Tibial nerve (tissue), 4 donors: ENCODE data around the gene PEAK3. TPM values are rescaled to one million over a fixed set of nuclear protein-coding genes. Genes with fewer than 3 reads are reported as not detected.

ENCODE experiments used
- DNase-seq, 2 donors: peaks; one replicate each; pipeline ENCODE4 v3.0.0-alpha.2; 2019; ENCODE audit warnings: low spot score in 2 of 2
- H3K27ac ChIP-seq, 4 donors: fragments of 200-600 bp; sonication (generic) in 3 of 4; one replicate each; pipeline ENCODE4 v1.5.1; 2017 to 2019; ENCODE audit warnings: mild to moderate bottlenecking in 1 of 4
- H3K27me3 ChIP-seq, 2 donors: fragments of 200-600 bp; sonication (generic) in 1 of 2; one replicate each; pipeline versions ENCODE4 v1.5.1 to v1.6.0; 2017 to 2019
- H3K36me3 ChIP-seq, 3 donors: fragments of 200-600 bp; sonication (generic); one replicate each; pipeline ENCODE4 v1.5.1; 2018 to 2019
- H3K4me1 ChIP-seq, 4 donors: fragments of 200-600 bp; sonication (generic) in 3 of 4; one replicate each; pipeline ENCODE4 v1.5.1; 2017 to 2019
- H3K4me3 ChIP-seq, 4 donors: fragments of 200-600 bp; sonication (generic) in 3 of 4; one replicate each; pipeline ENCODE4 v1.5.1; 2017 to 2019; ENCODE audit warnings: mild to moderate bottlenecking in 1 of 4, moderate library complexity in 1 of 4
- H3K9me3 ChIP-seq, 4 donors: fragments of 200-600 bp; sonication (generic) in 3 of 4; one replicate each; pipeline ENCODE4 v1.5.1; 2017 to 2019
- CTCF ChIP-seq, 5 experiments: fragments of 200-600 bp in 3 of 5; fragments of 450-650 bp in 2 of 5; sonication (generic) in 3 of 5; IDR thresholded peaks; one replicate each; pipeline ENCODE4 v1.5.1; 2016 to 2019; ENCODE audit warnings: antibody characterized with exemption in 5 of 5, mild to moderate bottlenecking in 3 of 5, moderate library complexity in 2 of 5
- EP300 ChIP-seq, 2 donors: sonication (generic); formaldehyde crosslinking; IDR thresholded peaks; one replicate each; pipeline ENCODE4 v1.6.1; 2017; ENCODE audit warnings: antibody characterized with exemption in 2 of 2, mild to moderate bottlenecking in 1 of 2
- POLR2A ChIP-seq, 2 donors: fragments of 450-650 bp; IDR thresholded peaks; one replicate each; pipeline ENCODE4 v1.6.1; 2017; ENCODE audit warnings: antibody characterized with exemption in 2 of 2, mild to moderate bottlenecking in 2 of 2, moderate library complexity in 2 of 2
- WGBS, 2 donors: methylation state at CpG; one replicate each; pipeline ENCODE4 v1.1.5; 2018; 5-methylcytosine and 5-hydroxymethylcytosine counted together
- total RNA-seq, 4 donors: library from RNA; depleted of rRNA; stranded (reverse); fragments of >200 nt; gene quantifications; one replicate each; pipeline ENCODE4 v1.1.0, GENCODE V29; 2016

PEAK3 gene
- total RNA-seq, 4 donors from 2014 or later: 0.42 to 4.2 (median 2.2) TPM

GRCh38 chr19:2231621-2232221, 50.3 kb downstream of the PEAK3 start:
- DNase-seq: no peak
- H3K4me1 ChIP-seq: peaks cover 0 to 46% (median 16%) of the 10 kb centered on the region in 4 donors
- H3K27ac ChIP-seq: peak overlapping the region in 3 of 4 donors; percentile 21 to 70 (median 33)
- 67 to 80% methylated on average over 11 to 18 of the region's 21 CpGs for WGBS, 2 donors
- no peaks in the 10 kb centered on the region for H3K27me3 ChIP-seq
- TF ChIP-seq EP300 (IDR thresholded peaks at IDR 0.05): no peak
- TF ChIP-seq CTCF (IDR thresholded peaks at IDR 0.05): peak in 1 of 5 experiments; percentile 17
- H3K9me3 ChIP-seq: no peaks in the 10 kb centered on the region
- H3K36me3 ChIP-seq: peaks cover 2 to 73% (median 12%) of the 10 kb centered on the region in 3 donors
- no peak overlapping the region for H3K4me3 ChIP-seq

GRCh38 chr19:2230807-2231533, 51.0 kb downstream of the PEAK3 start:
- Histone ChIP-seq H3K9me3 (no peaks in the 10 kb centered on the region), H3K4me1 (peaks cover 0 to 46% (median 16%) of the 10 kb centered on the region in 4 donors), H3K36me3 (peaks cover 2 to 80% (median 13%) of the 10 kb centered on the region in 3 donors), H3K27me3 (no peaks in the 10 kb centered on the region), H3K27ac (peak overlapping the region in 3 of 4 donors; percentile 3 to 70 (median 21)), H3K4me3 (no peak overlapping the region)
- WGBS, 2 donors: 69 to 71% methylated on average over 11 to 12 of the region's 12 CpGs
- no peak for TF ChIP-seq POLR2A (IDR thresholded peaks at IDR 0.05)
- DNase-seq: no peak

- H3K9me3 ChIP-seq: no peaks in the 10 kb centered on the region
- H3K36me3 ChIP-seq: peaks cover 2 to 89% (median 13%) of the 10 kb centered on the region in 3 donors
- DNase-seq: no peak
- TF ChIP-seq POLR2A (IDR thresholded peaks at IDR 0.05) (no peak), CTCF (IDR thresholded peaks at IDR 0.05) (no peak), EP300 (IDR thresholded peaks at IDR 0.05) (no peak)
- WGBS, 2 donors: 91 to 94% methylated on average over 43 of the region's 43 CpGs
- H3K27me3 ChIP-seq: no peaks in the 10 kb centered on the region
- H3K4me1 ChIP-seq: peaks cover 0 to 43% (median 13%) of the 10 kb centered on the region in 4 donors
- no peak overlapping the region for H3K4me3 ChIP-seq
- H3K27ac ChIP-seq: no peak overlapping the region
Measured at GRCh38 chr19:2230033-2230531, 51.9 kb downstream of the PEAK3 start.

GRCh38 chr19:2229103-2230032, 52.6 kb downstream of the PEAK3 start:
- Histone ChIP-seq H3K4me3 (no peak overlapping the region), H3K27ac (no peak overlapping the region), H3K4me1 (peaks cover 0 to 36% (median 6%) of the 10 kb centered on the region in 4 donors), H3K36me3 (peaks cover 2 to 96% (median 13%) of the 10 kb centered on the region in 3 donors), H3K27me3 (no peaks in the 10 kb centered on the region), H3K9me3 (no peaks in the 10 kb centered on the region)
- 91 to 94% methylated on average over 23 to 44 of the region's 45 CpGs for WGBS, 2 donors
- no peak for DNase-seq
- TF ChIP-seq POLR2A (IDR thresholded peaks at IDR 0.05) (no peak), CTCF (IDR thresholded peaks at IDR 0.05) (no peak), EP300 (IDR thresholded peaks at IDR 0.05) (no peak)
